ENCODE data around the gene ANKS1B. TPM values are rescaled to one million over a fixed set of nuclear protein-coding genes. Genes with fewer than 3 reads are reported as not detected.

Gene ANKS1B
- total RNA-seq, 5 donors from 2014 or later (not counting 1 experiment from before 2014, with no cell fraction given): 0.18 to 0.47 (median 0.19) TPM; not detected in 2

DNA sequence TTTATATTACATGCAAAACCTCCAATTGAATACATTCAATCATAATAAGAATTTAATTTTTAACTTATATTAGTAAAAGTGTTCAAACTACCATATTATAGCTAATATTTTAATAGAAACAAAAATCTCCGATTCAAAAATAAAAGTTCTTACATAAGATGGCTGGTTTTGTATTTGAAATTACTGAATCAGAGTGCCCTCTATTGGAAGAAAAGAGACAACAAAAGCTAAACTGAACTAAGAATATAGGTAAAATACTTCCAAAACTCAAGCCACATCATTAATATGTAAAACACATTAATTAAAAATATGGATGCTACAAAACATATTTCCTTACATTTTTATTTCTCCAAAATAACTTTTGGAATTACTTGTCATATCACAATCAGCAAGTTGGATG, 216.9 kb downstream of the ANKS1B start:
- Mint-ChIP-seq H3K36me3 (no peaks in the 10 kb centered on the region), H3K27me3 (no peaks in the 10 kb centered on the region), H3K4me3 (no peak overlapping the region), H3K27ac (no peak overlapping the region), H3K9me3 (peaks cover 3 to 9% (median 5%) of the 10 kb centered on the region in 3 donors), H3K4me1 (no peaks in the 10 kb centered on the region)
- H3K4me3 ChIP-seq (ENCODE audit: control insufficient read depth in 1 of 2, extremely low read depth in 1 of 2, low read length in 1 of 2): no peak overlapping the region
- no peak overlapping the region for H3K27ac ChIP-seq (ENCODE audit: low read length)
- no peak for ATAC-seq (replicated peaks in 1 of 4)
- H3K27me3 ChIP-seq (replicated peaks in 1 of 2; ENCODE audit: control insufficient read depth in 2 of 2, extremely low read depth in 1 of 2, insufficient read depth in 2 of 2, low read length in 1 of 2): no peaks in the 10 kb centered on the region
- no peak for DNase-seq
- H3K4me1 ChIP-seq (ENCODE audit: control insufficient read depth in 1 of 2, extremely low read depth in 1 of 2, insufficient read depth in 2 of 2, low read length in 2 of 2): no peaks in the 10 kb centered on the region
- CTCF ChIA-PET: no interaction called here
- H3K9me3 ChIP-seq: no peaks in the 10 kb centered on the region
- WGBS (ENCODE audit: insufficient coverage): no CpG with 5 or more reads among the region's 1 CpG
- POLR2A ChIA-PET: no interaction called here
- no peaks in the 10 kb centered on the region for H3K36me3 ChIP-seq (ENCODE audit: control insufficient read depth in 2 of 2, extremely low read depth in 1 of 2, insufficient read depth in 1 of 2, low read length in 1 of 2)

DNA sequence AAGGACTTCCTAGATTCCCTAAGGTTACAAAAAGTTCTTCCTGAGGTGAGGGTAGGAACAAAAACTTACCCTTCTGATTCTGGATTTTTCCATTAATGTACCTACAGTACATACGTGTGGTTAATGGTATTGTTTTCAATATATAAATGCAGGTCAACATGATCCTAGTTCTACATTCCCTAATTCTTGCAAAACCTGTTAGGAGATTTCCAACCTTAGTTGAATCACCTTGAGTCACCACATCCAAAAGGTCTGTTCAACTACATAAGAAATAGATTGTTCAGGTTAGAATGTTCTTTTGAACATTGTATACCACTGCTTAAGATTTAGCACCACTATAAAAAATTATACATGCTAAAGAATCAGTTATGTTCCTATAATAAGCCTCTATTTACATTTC, 218.3 kb downstream of the ANKS1B start:
- no CpG with 5 or more reads among the region's 1 CpG for WGBS (ENCODE audit: insufficient coverage)
- H3K36me3 Mint-ChIP-seq: no peaks in the 10 kb centered on the region
- POLR2A ChIA-PET: no interaction called here

DNA sequence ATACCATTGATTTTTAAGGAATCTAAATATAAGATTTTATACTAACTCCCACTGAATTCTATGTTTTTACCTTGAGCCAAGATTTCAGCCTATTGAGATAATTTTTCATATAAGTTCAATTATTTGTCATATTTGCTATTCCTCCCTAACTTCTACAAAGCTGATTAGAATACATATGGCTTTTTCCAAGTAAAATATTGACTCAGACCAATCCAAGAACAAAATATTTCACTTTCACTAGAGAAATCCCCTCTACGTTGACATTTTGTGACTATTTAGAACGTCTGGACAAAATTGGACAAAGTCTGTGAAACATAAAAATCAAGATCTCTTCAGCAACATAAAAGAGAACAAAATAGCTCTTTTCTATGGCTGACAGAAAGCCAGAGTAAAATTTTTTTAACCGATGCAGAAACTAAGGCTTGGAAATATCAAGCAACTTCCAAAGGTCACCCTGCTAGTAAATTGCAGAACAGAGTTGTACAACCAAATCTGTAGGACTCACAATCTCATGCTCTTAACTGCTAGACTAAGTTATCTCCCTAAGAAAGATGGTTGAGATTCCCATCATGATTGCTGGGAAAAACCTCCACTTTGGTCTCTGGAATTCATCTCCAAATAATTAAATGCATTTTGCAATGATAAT, 219.1 kb downstream of the ANKS1B start:
- ChIA-PET CTCF (no interaction called here), POLR2A (interaction anchor here in 1 of 2 donors (0.6 kb wide), 1 partner anchor 403 kb away, joined by 3 read pairs; no protein-coding TSS in a partner anchor)
- Histone ChIP-seq H3K27me3 (replicated peaks in 1 of 2; ENCODE audit: control insufficient read depth in 2 of 2, extremely low read depth in 1 of 2, insufficient read depth in 2 of 2, low read length in 1 of 2) (no peaks in the 10 kb centered on the region), H3K9me3 (no peaks in the 10 kb centered on the region), H3K36me3 (ENCODE audit: control insufficient read depth in 2 of 2, extremely low read depth in 1 of 2, insufficient read depth in 1 of 2, low read length in 1 of 2) (no peaks in the 10 kb centered on the region), H3K4me3 (ENCODE audit: control insufficient read depth in 1 of 2, extremely low read depth in 1 of 2, low read length in 1 of 2) (no peak overlapping the region), H3K4me1 (ENCODE audit: control insufficient read depth in 1 of 2, extremely low read depth in 1 of 2, insufficient read depth in 2 of 2, low read length in 2 of 2) (no peaks in the 10 kb centered on the region), H3K27ac (ENCODE audit: low read length) (no peak overlapping the region)
- Mint-ChIP-seq H3K4me1 (no peaks in the 10 kb centered on the region), H3K9me3 (peaks cover 3 to 20% (median 5%) of the 10 kb centered on the region in 3 donors), H3K4me3 (no peak overlapping the region), H3K36me3 (no peaks in the 10 kb centered on the region), H3K27ac (no peak overlapping the region), H3K27me3 (no peaks in the 10 kb centered on the region)
- WGBS (ENCODE audit: insufficient coverage): 100% methylated on average over 1 of the region's 3 CpGs
- ATAC-seq (replicated peaks in 1 of 4): no peak
- DNase-seq: no peak

More for the DNA sequence above, 218.3 kb downstream of the ANKS1B start:
- H3K27me3 Mint-ChIP-seq: no peaks in the 10 kb centered on the region
- H3K9me3 Mint-ChIP-seq: peaks cover 3 to 20% (median 5%) of the 10 kb centered on the region in 3 donors
- H3K4me1 Mint-ChIP-seq: no peaks in the 10 kb centered on the region
- Histone ChIP-seq H3K9me3 (no peaks in the 10 kb centered on the region), H3K27ac (ENCODE audit: low read length) (no peak overlapping the region), H3K4me3 (ENCODE audit: control insufficient read depth in 1 of 2, extremely low read depth in 1 of 2, low read length in 1 of 2) (no peak overlapping the region), H3K4me1 (ENCODE audit: control insufficient read depth in 1 of 2, extremely low read depth in 1 of 2, insufficient read depth in 2 of 2, low read length in 2 of 2) (no peaks in the 10 kb centered on the region), H3K36me3 (ENCODE audit: control insufficient read depth in 2 of 2, extremely low read depth in 1 of 2, insufficient read depth in 1 of 2, low read length in 1 of 2) (no peaks in the 10 kb centered on the region), H3K27me3 (replicated peaks in 1 of 2; ENCODE audit: control insufficient read depth in 2 of 2, extremely low read depth in 1 of 2, insufficient read depth in 2 of 2, low read length in 1 of 2) (no peaks in the 10 kb centered on the region)
- no peak for ATAC-seq (replicated peaks in 1 of 4)
- H3K4me3 Mint-ChIP-seq: no peak overlapping the region
- CTCF ChIA-PET: no interaction called here
- no peak for DNase-seq
- H3K27ac Mint-ChIP-seq: no peak overlapping the region

DNA sequence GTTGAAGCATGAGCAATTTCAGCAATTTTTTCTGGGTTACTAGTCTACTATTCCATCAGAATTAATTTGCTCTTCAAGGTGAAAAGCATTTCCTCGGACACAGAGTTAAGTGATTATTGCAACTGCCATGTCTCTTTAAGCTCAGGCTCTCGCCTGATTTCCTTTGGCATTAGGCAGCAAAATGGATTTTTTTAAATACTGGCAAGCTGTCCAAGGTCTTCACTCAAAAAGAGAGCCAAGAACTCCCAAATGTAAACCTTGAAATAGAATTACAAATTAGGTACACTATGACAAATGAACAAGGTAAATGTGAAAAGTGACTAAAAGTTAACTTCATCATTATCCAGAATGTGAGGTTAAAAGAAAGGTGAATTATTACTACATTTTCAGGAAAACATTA, 225.3 kb downstream of the ANKS1B start:
- 21% methylated on average over 2 of the region's 2 CpGs for WGBS (ENCODE audit: insufficient coverage)
- DNase-seq: no peak
- H3K27ac ChIP-seq (ENCODE audit: low read length): no peak overlapping the region
- CTCF ChIA-PET: no interaction called here
- H3K36me3 ChIP-seq (ENCODE audit: control insufficient read depth in 2 of 2, extremely low read depth in 1 of 2, insufficient read depth in 1 of 2, low read length in 1 of 2): no peaks in the 10 kb centered on the region
- H3K4me1 ChIP-seq (ENCODE audit: control insufficient read depth in 1 of 2, extremely low read depth in 1 of 2, insufficient read depth in 2 of 2, low read length in 2 of 2): no peaks in the 10 kb centered on the region
- Mint-ChIP-seq H3K27ac (no peak overlapping the region), H3K9me3 (peaks cover 6 to 28% (median 11%) of the 10 kb centered on the region in 3 donors), H3K27me3 (no peaks in the 10 kb centered on the region), H3K4me3 (no peak overlapping the region), H3K4me1 (no peaks in the 10 kb centered on the region), H3K36me3 (no peaks in the 10 kb centered on the region)
- no peak overlapping the region for H3K4me3 ChIP-seq (ENCODE audit: control insufficient read depth in 1 of 2, extremely low read depth in 1 of 2, low read length in 1 of 2)
- no peak for ATAC-seq (replicated peaks in 1 of 4)
- H3K9me3 ChIP-seq: no peaks in the 10 kb centered on the region
- POLR2A ChIA-PET: no interaction called here
- H3K27me3 ChIP-seq (replicated peaks in 1 of 2; ENCODE audit: control insufficient read depth in 2 of 2, extremely low read depth in 1 of 2, insufficient read depth in 2 of 2, low read length in 1 of 2): no peaks in the 10 kb centered on the region

DNA sequence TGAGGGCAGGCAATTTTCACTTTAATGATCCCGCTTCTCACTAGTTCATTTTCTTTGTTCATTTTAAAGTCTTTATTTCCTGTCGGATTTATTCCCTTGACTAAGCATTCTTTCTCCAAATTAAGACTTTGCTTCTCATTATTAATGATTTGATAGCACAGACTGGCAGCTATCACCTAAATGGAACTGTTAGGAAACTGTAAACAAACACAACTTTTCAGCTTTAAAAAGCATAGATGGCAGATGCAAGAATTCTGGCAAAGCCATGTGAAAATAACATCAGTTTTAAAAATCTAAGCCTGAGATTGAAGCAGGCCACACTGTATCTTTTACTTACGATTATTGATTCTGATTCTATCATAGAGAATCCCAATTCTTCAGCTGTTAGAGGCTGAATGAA, 225.7 kb downstream of the ANKS1B start:
- peaks cover 7 to 32% (median 14%) of the 10 kb centered on the region in 3 donors for H3K9me3 Mint-ChIP-seq
- ATAC-seq (replicated peaks in 1 of 4): no peak
- POLR2A ChIA-PET: no interaction called here

DNA sequence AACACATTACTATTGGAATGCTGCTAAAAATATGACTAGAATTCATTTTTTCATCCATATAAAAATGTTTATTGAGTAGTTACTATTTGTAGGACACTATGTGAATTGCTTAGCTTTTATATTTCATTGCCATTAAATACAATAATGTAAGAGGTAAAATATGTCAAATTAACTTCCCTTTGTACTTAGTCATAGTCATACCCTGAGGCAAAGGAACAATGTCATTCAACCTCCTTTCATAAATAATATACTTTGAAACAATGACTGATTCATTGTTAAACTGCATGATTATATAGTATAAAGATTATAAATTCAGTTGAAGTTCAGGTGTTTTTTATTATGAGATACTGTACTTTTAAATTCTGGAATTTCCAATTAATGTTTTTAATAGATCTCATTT, 232.0 kb downstream of the ANKS1B start:
- Histone ChIP-seq H3K9me3 (no peaks in the 10 kb centered on the region), H3K4me3 (ENCODE audit: control insufficient read depth in 1 of 2, extremely low read depth in 1 of 2, low read length in 1 of 2) (no peak overlapping the region), H3K27ac (ENCODE audit: low read length) (no peak overlapping the region), H3K27me3 (replicated peaks in 1 of 2; ENCODE audit: control insufficient read depth in 2 of 2, extremely low read depth in 1 of 2, insufficient read depth in 2 of 2, low read length in 1 of 2) (no peaks in the 10 kb centered on the region), H3K36me3 (ENCODE audit: control insufficient read depth in 2 of 2, extremely low read depth in 1 of 2, insufficient read depth in 1 of 2, low read length in 1 of 2) (no peaks in the 10 kb centered on the region), H3K4me1 (ENCODE audit: control insufficient read depth in 1 of 2, extremely low read depth in 1 of 2, insufficient read depth in 2 of 2, low read length in 2 of 2) (no peaks in the 10 kb centered on the region)
- ChIA-PET CTCF (no interaction called here), POLR2A (no interaction called here)
- Mint-ChIP-seq H3K9me3 (peaks cover 11 to 24% (median 23%) of the 10 kb centered on the region in 3 donors), H3K36me3 (no peaks in the 10 kb centered on the region), H3K4me1 (no peaks in the 10 kb centered on the region), H3K27ac (no peak overlapping the region), H3K4me3 (no peak overlapping the region), H3K27me3 (no peaks in the 10 kb centered on the region)
- ATAC-seq (replicated peaks in 1 of 4) (no peak), DNase-seq (no peak)

More for the DNA sequence above, 225.7 kb downstream of the ANKS1B start:
- H3K4me3 ChIP-seq (ENCODE audit: control insufficient read depth in 1 of 2, extremely low read depth in 1 of 2, low read length in 1 of 2): no peak overlapping the region
- no peaks in the 10 kb centered on the region for H3K36me3 Mint-ChIP-seq
- H3K27me3 ChIP-seq (replicated peaks in 1 of 2; ENCODE audit: control insufficient read depth in 2 of 2, extremely low read depth in 1 of 2, insufficient read depth in 2 of 2, low read length in 1 of 2): no peaks in the 10 kb centered on the region
- no peak for DNase-seq
- H3K4me3 Mint-ChIP-seq: no peak overlapping the region
- H3K4me1 ChIP-seq (ENCODE audit: control insufficient read depth in 1 of 2, extremely low read depth in 1 of 2, insufficient read depth in 2 of 2, low read length in 2 of 2): no peaks in the 10 kb centered on the region
- no peak overlapping the region for H3K27ac Mint-ChIP-seq
- no peaks in the 10 kb centered on the region for H3K36me3 ChIP-seq (ENCODE audit: control insufficient read depth in 2 of 2, extremely low read depth in 1 of 2, insufficient read depth in 1 of 2, low read length in 1 of 2)
- H3K4me1 Mint-ChIP-seq: no peaks in the 10 kb centered on the region
- CTCF ChIA-PET: no interaction called here
- 91% methylated on average over 2 of the region's 3 CpGs for WGBS (ENCODE audit: insufficient coverage)
- H3K27me3 Mint-ChIP-seq: no peaks in the 10 kb centered on the region
- no peaks in the 10 kb centered on the region for H3K9me3 ChIP-seq
- no peak overlapping the region for H3K27ac ChIP-seq (ENCODE audit: low read length)

DNA sequence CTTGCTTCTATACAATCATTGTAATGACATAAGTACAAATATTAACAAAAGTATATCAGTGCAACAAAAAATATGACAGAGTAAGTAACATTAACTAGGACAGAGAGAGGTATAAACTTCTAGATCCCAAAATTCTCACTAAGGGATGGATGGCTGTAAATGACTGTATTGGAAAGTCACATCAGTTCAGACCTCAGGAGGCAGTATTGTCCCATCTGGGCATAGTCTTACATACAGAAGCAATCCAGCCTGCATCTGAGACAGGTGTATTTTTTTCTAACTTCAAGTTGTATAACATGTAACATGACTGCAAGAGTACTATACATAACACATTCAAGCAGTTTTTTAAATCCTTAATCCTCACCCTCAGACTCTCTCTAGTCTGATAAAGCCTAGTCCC, 238.2 kb downstream of the ANKS1B start:
- Mint-ChIP-seq H3K4me1 (no peaks in the 10 kb centered on the region), H3K27ac (no peak overlapping the region), H3K36me3 (no peaks in the 10 kb centered on the region), H3K27me3 (no peaks in the 10 kb centered on the region), H3K9me3 (peaks cover 0 to under 1% (median 0%) of the 10 kb centered on the region in 3 donors), H3K4me3 (no peak overlapping the region)
- no peak for DNase-seq
- ATAC-seq (replicated peaks in 1 of 4): no peak
- Histone ChIP-seq H3K36me3 (ENCODE audit: control insufficient read depth in 2 of 2, extremely low read depth in 1 of 2, insufficient read depth in 1 of 2, low read length in 1 of 2) (no peaks in the 10 kb centered on the region), H3K27me3 (replicated peaks in 1 of 2; ENCODE audit: control insufficient read depth in 2 of 2, extremely low read depth in 1 of 2, insufficient read depth in 2 of 2, low read length in 1 of 2) (no peaks in the 10 kb centered on the region), H3K4me3 (ENCODE audit: control insufficient read depth in 1 of 2, extremely low read depth in 1 of 2, low read length in 1 of 2) (no peak overlapping the region), H3K4me1 (ENCODE audit: control insufficient read depth in 1 of 2, extremely low read depth in 1 of 2, insufficient read depth in 2 of 2, low read length in 2 of 2) (no peaks in the 10 kb centered on the region), H3K27ac (ENCODE audit: low read length) (no peak overlapping the region), H3K9me3 (no peaks in the 10 kb centered on the region)
- POLR2A ChIA-PET: no interaction called here
- CTCF ChIA-PET: no interaction called here
